ENCODE results near the gene CDK19.

GRCh38 chr6:110654096-110654820, 161.0 kb downstream of the CDK19 start:
- TF ChIP-seq POLR2AphosphoS5 (IDR thresholded peaks at IDR 0.05) (no peak), CTCF (IDR thresholded peaks at IDR 0.05; ENCODE audit: poor library complexity, severe bottlenecking) (no peak), TAF1 (IDR thresholded peaks at IDR 0.05; ENCODE audit: low read depth) (no peak)

Data from neural cell (in vitro differentiated cells).